HG03442 (cell line): ENCODE measurements around the gene TK2.

Source experiments
- ATAC-seq: cut with Tn5 transposase; IDR thresholded peaks from one replicate; pipeline ENCODE4 v1.9.1; 2021; ENCODE audit warnings: mild to moderate bottlenecking, moderate library complexity; ENCODE audit not compliant: unreplicated experiment

Gene TK2

GRCh38 chr16:66486199-66486772 lies 63.6 kb downstream of the TK2 start:
- no peak for ATAC-seq

GRCh38 chr16:66485376-66485775 lies 64.5 kb downstream of the TK2 start:
- no peak for ATAC-seq

- no peak for ATAC-seq
Measured at GRCh38 chr16:66484453-66485213, 65.3 kb downstream of the TK2 start.

- peak; percentile 76 for ATAC-seq
Measured at GRCh38 chr16:66483689-66484452, 66.1 kb downstream of the TK2 start.

GRCh38 chr16:66481943-66482390 lies 68.0 kb downstream of the TK2 start:
- ATAC-seq: no peak

GRCh38 chr16:66481081-66481942 lies 68.6 kb downstream of the TK2 start:
- ATAC-seq: no peak

GRCh38 chr16:66480265-66481080 lies 69.4 kb downstream of the TK2 start:
- ATAC-seq: no peak

GRCh38 chr16:66479661-66480264 lies 70.2 kb downstream of the TK2 start:
- no peak for ATAC-seq

GRCh38 chr16:66478733-66479511 lies 71.0 kb downstream of the TK2 start:
- peak; percentile 63 for ATAC-seq

- no peak for ATAC-seq
Measured at GRCh38 chr16:66477028-66477515, 72.8 kb downstream of the TK2 start.

- no peak for ATAC-seq
Measured at GRCh38 chr16:66476328-66477027, 73.4 kb downstream of the TK2 start.

GRCh38 chr16:66475232-66475631 lies 74.7 kb downstream of the TK2 start:
- ATAC-seq: no peak

- ATAC-seq: peak; percentile 85
Measured at GRCh38 chr16:66474750-66475199, 75.1 kb downstream of the TK2 start.

- no peak for ATAC-seq
Measured at GRCh38 chr16:66473654-66474519, 76.0 kb downstream of the TK2 start.

- no peak for ATAC-seq
Measured at GRCh38 chr16:66473051-66473571, 76.8 kb downstream of the TK2 start.

GRCh38 chr16:66471716-66472393 lies 78.1 kb downstream of the TK2 start:
- ATAC-seq: no peak
